PFSK-1 (cell line): Measurements from ENCODE around the gene KDR.

Experiments used
- FOXP2 ChIP-seq: optimal IDR thresholded peaks from 2 replicates; pipeline ENCODE3; 2011; ENCODE audit warnings: borderline replicate concordance, control low read depth, inconsistent platforms; ENCODE audit not compliant: insufficient read depth; ENCODE audit errors: extremely low read length, extremely low read depth
- POLR2AphosphoS5 ChIP-seq: IDR thresholded peaks from 2 replicates; pipeline ENCODE4 v1.6.1; 2012; ENCODE audit warnings: low read depth, mild to moderate bottlenecking, control low read depth, low read length, moderate library complexity
- SIN3A ChIP-seq: IDR thresholded peaks from 2 replicates; pipeline ENCODE4 v1.6.1; 2012; ENCODE audit warnings: mild to moderate bottlenecking, low read length, moderate library complexity, borderline replicate concordance; ENCODE audit not compliant: insufficient read depth
- TAF1 ChIP-seq: IDR thresholded peaks from 2 replicates; pipeline ENCODE4 v1.6.1; 2012; ENCODE audit warnings: low read length, control low read depth, borderline replicate concordance; ENCODE audit not compliant: insufficient read depth
- TF ChIP-seq, protein P1 (sequence below), 2 experiments: IDR thresholded peaks; 2 replicates each; pipeline versions ENCODE4 v1.6.1 to v1.8.0; 2011 to 2012; ENCODE audit warnings: low read depth in 2 of 2, low read length in 2 of 2, control low read depth in 1 of 2, inconsistent platforms in 1 of 2, mild to moderate bottlenecking in 1 of 2, moderate library complexity in 1 of 2; ENCODE audit not compliant: insufficient read depth in 1 of 2

The KDR gene

DNA sequence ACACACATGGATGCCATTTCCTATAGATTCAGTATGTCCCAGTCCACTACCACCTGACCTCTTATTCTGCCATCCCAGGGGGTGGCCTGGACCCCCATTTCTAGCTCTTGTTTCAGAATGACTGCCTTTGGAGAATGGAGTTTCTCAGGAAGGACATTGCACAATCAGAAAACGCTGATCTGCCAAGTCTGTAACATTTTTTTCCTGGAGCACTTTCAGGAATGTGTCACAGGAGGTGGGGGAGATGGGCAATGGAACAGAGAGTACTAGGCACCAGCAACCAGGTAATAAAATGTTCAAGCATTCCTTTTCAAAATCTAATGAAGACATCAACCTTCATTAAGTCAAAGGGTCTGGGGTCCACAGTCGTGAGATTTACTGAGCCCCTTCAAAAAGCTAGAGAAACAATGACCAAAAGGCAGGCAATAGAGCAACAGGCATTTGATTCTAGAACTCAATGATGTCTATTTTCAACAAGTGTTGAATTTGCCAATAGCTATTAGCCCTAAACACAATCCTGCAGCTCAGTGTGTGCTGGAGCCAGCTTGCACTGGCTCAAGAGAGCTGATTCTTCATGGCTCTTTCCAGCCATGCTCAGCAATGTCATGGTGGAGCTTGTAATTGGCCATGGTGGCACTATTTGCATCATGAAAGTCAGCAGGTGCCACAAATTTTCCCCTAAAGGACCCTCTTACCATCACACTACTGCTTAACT is 87.1 kb downstream of the KDR start:
- no peak for TF ChIP-seq POLR2AphosphoS5
- no peak for TF ChIP-seq TAF1
- no peak for TF ChIP-seq SIN3A
- TF ChIP-seq FOXP2, result no peak
- TF ChIP-seq, protein P1, sequence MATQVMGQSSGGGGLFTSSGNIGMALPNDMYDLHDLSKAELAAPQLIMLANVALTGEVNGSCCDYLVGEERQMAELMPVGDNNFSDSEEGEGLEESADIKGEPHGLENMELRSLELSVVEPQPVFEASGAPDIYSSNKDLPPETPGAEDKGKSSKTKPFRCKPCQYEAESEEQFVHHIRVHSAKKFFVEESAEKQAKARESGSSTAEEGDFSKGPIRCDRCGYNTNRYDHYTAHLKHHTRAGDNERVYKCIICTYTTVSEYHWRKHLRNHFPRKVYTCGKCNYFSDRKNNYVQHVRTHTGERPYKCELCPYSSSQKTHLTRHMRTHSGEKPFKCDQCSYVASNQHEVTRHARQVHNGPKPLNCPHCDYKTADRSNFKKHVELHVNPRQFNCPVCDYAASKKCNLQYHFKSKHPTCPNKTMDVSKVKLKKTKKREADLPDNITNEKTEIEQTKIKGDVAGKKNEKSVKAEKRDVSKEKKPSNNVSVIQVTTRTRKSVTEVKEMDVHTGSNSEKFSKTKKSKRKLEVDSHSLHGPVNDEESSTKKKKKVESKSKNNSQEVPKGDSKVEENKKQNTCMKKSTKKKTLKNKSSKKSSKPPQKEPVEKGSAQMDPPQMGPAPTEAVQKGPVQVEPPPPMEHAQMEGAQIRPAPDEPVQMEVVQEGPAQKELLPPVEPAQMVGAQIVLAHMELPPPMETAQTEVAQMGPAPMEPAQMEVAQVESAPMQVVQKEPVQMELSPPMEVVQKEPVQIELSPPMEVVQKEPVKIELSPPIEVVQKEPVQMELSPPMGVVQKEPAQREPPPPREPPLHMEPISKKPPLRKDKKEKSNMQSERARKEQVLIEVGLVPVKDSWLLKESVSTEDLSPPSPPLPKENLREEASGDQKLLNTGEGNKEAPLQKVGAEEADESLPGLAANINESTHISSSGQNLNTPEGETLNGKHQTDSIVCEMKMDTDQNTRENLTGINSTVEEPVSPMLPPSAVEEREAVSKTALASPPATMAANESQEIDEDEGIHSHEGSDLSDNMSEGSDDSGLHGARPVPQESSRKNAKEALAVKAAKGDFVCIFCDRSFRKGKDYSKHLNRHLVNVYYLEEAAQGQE (IDR thresholded peaks at IDR 0.05; ENCODE audit: insufficient read depth in 1 of 2, low read depth in 2 of 2, low read length in 2 of 2), result no peak

DNA sequence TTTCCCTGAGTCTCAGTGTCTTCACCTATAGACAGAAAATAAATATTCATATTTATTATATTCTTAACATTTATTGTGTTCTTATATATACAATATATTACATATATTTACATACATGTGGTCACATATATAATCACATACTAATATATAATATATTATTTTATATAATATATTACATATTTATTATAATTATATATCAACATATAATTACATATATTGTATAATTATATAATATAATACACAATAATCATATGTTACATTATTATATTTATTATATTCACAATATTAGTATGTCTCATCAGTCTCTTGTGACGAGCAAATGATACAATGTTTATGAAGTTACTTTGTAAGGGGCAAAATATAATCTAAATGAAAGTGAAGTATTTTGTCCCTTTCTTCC is 87.7 kb downstream of the KDR start:
- no peak for TF ChIP-seq POLR2AphosphoS5
- TF ChIP-seq, protein P1 (IDR thresholded peaks at IDR 0.05; ENCODE audit: insufficient read depth in 1 of 2, low read depth in 2 of 2, low read length in 2 of 2), result no peak
- TF ChIP-seq FOXP2, result no peak
- TF ChIP-seq SIN3A, result no peak
- no peak for TF ChIP-seq TAF1

DNA sequence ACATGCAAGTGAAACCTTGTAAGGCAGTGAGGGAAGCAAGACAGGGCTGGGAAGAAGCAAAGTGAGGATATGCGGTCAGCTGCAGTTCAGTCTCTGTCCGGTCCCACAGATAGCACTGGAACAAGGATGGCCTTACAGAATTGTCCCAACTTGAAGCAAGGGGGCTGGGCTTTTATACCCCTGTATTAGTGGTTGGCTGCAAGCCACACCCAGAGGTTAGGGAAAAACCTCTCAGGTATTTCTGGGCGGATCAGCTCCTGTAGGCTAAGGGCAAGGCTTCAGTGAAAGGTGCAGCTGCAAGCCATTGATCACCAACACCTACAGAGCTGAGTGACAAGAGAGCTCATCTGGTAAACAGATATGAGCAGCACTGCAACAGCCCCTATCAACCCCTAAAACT is 89.0 kb downstream of the KDR start:
- TF ChIP-seq TAF1 (no peak), POLR2AphosphoS5 (no peak), FOXP2 (no peak), SIN3A (no peak)
- TF ChIP-seq, protein P1 (IDR thresholded peaks at IDR 0.05; ENCODE audit: insufficient read depth in 1 of 2, low read depth in 2 of 2, low read length in 2 of 2), result no peak

DNA sequence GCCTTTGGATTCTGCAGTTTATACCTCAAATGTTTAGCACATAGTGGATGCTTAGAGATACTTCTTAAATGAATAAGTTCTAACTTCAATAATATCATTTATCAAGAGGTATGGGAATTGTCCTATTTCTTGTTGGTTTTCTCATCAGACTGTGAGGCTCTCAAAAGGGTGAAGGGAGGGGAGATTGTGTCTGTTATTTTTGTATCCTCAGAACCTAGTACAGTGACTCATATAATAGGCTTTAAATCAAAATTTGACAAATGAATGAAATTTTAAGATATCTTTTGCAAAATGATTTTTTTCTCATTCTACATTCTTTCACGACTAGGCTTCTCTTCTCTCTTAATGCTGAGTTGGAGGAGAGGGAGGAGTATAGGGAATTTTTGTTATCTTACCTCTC is 89.5 kb downstream of the KDR start:
- TF ChIP-seq SIN3A, result no peak

DNA sequence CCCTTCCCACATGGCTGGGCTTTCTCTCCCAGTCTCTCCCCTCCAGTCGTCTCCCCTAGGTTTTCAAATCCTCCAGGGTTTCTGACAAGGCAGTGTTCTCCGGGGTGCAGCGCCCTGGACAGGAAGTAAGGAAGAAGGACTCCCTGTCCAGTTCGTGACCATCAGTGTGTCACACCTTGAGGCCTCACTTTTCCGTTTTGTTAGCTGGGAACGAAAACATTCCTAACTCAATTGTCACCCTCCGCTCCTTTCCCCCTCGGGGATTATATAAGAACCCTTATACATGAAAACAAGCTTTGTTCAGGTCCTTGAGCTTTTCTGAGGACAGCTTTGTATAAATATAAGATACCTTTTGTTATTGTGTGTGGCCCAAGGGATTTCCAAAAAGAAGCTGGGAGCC is 92.1 kb downstream of the KDR start:
- TF ChIP-seq TAF1 (no peak), FOXP2 (no peak), SIN3A (no peak), POLR2AphosphoS5 (no peak)
- TF ChIP-seq, protein P1 (IDR thresholded peaks at IDR 0.05; ENCODE audit: insufficient read depth in 1 of 2, low read depth in 2 of 2, low read length in 2 of 2), result no peak
